ENCODE data around the gene PXT1.

Gene PXT1

DNA sequence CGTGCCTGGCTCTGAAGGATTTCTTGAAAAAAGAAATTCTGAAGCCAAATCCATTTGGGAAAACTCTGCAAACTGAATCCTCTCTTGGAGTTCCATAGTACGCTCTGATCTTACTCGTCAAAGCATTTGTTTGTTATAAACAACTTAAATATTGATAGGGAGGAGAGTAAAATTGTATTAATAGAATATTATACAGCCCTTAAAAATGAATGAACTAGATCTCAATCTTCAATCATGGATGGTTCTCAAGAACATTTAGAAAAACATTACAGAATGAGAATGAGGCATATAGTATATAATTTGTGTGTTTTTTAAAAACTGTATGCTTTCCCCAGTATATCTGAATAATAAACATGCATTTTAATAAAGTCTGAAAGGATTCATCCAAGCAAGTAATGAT lies 25.0 kb upstream of the PXT1 start:
- no peak overlapping the region for H4K91ac ChIP-seq (ENCODE audit: low read depth, low read length, poor library complexity)

DNA sequence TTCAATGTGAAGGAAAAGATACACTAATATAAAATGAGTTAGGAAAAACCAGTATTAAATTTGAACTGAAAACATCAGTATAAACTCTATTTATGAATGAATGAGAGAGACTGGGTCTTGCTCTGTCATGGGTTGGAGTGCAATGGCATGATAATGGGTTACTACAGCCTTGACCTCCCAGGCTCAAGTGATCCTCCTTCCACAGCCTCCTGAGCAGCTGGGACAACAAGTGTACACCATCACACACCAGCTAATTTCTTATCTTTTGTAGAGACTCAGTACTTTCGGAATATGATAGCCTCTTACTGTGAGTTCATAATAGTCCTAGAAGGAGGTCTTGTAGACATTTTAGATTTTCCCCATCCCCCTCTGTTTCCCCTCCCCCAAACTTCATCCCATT lies 21.6 kb upstream of the PXT1 start:
- WGBS, 2 donors (ENCODE audit: extremely low coverage in 2 of 2, insufficient read length in 2 of 2, insufficient replicate concordance in 1 of 2): no CpG with 5 or more reads among the region's 1 CpG
- no peak overlapping the region for H3K14ac ChIP-seq (ENCODE audit: low read length)
- no peak overlapping the region for H2BK15ac ChIP-seq (ENCODE audit: low read length)
- H3K18ac ChIP-seq (ENCODE audit: low read length): no peak overlapping the region
- no peak overlapping the region for H2AFZ ChIP-seq (ENCODE audit: low read length)
- no peak overlapping the region for H3K4me2 ChIP-seq (ENCODE audit: insufficient read depth, low read length, poor library complexity, severe bottlenecking)
- H3K4me3 ChIP-seq (ENCODE audit: low read length in 2 of 2): no peak overlapping the region
- no peak overlapping the region for H2AK5ac ChIP-seq (ENCODE audit: low read depth, low read length)
- no peak overlapping the region for H3K27ac ChIP-seq (replicated peaks; ENCODE audit: low read length)
- H2BK12ac ChIP-seq (ENCODE audit: low read length): no peak overlapping the region
- no peaks in the 10 kb centered on the region for H3K4me1 ChIP-seq (ENCODE audit: control insufficient read depth in 2 of 2, insufficient read depth in 1 of 2, low read depth in 1 of 2, low read length in 2 of 2)
- H3K4ac ChIP-seq (ENCODE audit: low read length): no peak overlapping the region
- H3K9ac ChIP-seq (ENCODE audit: low read depth, low read length, poor library complexity): no peak overlapping the region
- H4K91ac ChIP-seq (ENCODE audit: low read depth, low read length, poor library complexity): no peak overlapping the region
- peaks cover 1 to 16% of the 10 kb centered on the region in 2 donors for H3K36me3 ChIP-seq (replicated peaks in 1 of 2; ENCODE audit: control insufficient read depth in 2 of 2, insufficient read depth in 2 of 2, low read length in 2 of 2)
- H3K79me1 ChIP-seq (ENCODE audit: low read depth, low read length): no peaks in the 10 kb centered on the region
- no peak for DNase-seq (ENCODE audit: low spot score)
- H4K8ac ChIP-seq (ENCODE audit: low read depth, low read length): no peak overlapping the region
- no peak overlapping the region for H3K23ac ChIP-seq (ENCODE audit: low read depth, low read length, poor library complexity)
- H2BK5ac ChIP-seq (ENCODE audit: low read length): no peak overlapping the region
- H3K27me3 ChIP-seq (ENCODE audit: control insufficient read depth in 3 of 3, insufficient read depth in 3 of 3, low read depth in 1 of 3, low read length in 3 of 3): no peaks in the 10 kb centered on the region
- peaks cover 0 to 5% of the 10 kb centered on the region in 2 donors for H3K9me3 ChIP-seq (replicated peaks in 1 of 2; ENCODE audit: control insufficient read depth in 2 of 2, insufficient read depth in 1 of 2, low read depth in 1 of 2, low read length in 2 of 2)
- no peak overlapping the region for H2BK120ac ChIP-seq (ENCODE audit: low read depth, low read length)

More for the DNA sequence above, 25.0 kb upstream of the PXT1 start:
- H3K23ac ChIP-seq (ENCODE audit: low read depth, low read length, poor library complexity): no peak overlapping the region
- no peak overlapping the region for H3K14ac ChIP-seq (ENCODE audit: low read length)
- no peak overlapping the region for H3K18ac ChIP-seq (ENCODE audit: low read length)
- no peak overlapping the region for H3K4me2 ChIP-seq (ENCODE audit: insufficient read depth, low read length, poor library complexity, severe bottlenecking)
- H3K9me3 ChIP-seq (replicated peaks in 1 of 2; ENCODE audit: control insufficient read depth in 2 of 2, insufficient read depth in 1 of 2, low read depth in 1 of 2, low read length in 2 of 2): peaks cover 0 to under 1% of the 10 kb centered on the region in 2 donors
- H3K4me1 ChIP-seq (ENCODE audit: control insufficient read depth in 2 of 2, insufficient read depth in 1 of 2, low read depth in 1 of 2, low read length in 2 of 2): no peaks in the 10 kb centered on the region
- H3K79me1 ChIP-seq (ENCODE audit: low read depth, low read length): no peaks in the 10 kb centered on the region
- H2BK15ac ChIP-seq (ENCODE audit: low read length): no peak overlapping the region
- H2BK12ac ChIP-seq (ENCODE audit: low read length): no peak overlapping the region
- no peak overlapping the region for H2BK5ac ChIP-seq (ENCODE audit: low read length)
- H3K36me3 ChIP-seq (replicated peaks in 1 of 2; ENCODE audit: control insufficient read depth in 2 of 2, insufficient read depth in 2 of 2, low read length in 2 of 2): peaks cover 6 to 36% of the 10 kb centered on the region in 2 donors
- H2AFZ ChIP-seq (ENCODE audit: low read length): no peak overlapping the region
- no peak overlapping the region for H3K4ac ChIP-seq (ENCODE audit: low read length)
- H3K9ac ChIP-seq (ENCODE audit: low read depth, low read length, poor library complexity): no peak overlapping the region
- H3K4me3 ChIP-seq (ENCODE audit: low read length in 2 of 2): no peak overlapping the region
- no peak overlapping the region for H2AK5ac ChIP-seq (ENCODE audit: low read depth, low read length)
- no peak overlapping the region for H4K8ac ChIP-seq (ENCODE audit: low read depth, low read length)
- H3K27ac ChIP-seq (replicated peaks; ENCODE audit: low read length): no peak overlapping the region
- no CpG with 5 or more reads among the region's 3 CpGs for WGBS, 2 donors (ENCODE audit: extremely low coverage in 2 of 2, insufficient read length in 2 of 2, insufficient replicate concordance in 1 of 2)
- no peaks in the 10 kb centered on the region for H3K27me3 ChIP-seq (ENCODE audit: control insufficient read depth in 3 of 3, insufficient read depth in 3 of 3, low read depth in 1 of 3, low read length in 3 of 3)
- DNase-seq (ENCODE audit: low spot score): no peak
- no peak overlapping the region for H2BK120ac ChIP-seq (ENCODE audit: low read depth, low read length)

DNA sequence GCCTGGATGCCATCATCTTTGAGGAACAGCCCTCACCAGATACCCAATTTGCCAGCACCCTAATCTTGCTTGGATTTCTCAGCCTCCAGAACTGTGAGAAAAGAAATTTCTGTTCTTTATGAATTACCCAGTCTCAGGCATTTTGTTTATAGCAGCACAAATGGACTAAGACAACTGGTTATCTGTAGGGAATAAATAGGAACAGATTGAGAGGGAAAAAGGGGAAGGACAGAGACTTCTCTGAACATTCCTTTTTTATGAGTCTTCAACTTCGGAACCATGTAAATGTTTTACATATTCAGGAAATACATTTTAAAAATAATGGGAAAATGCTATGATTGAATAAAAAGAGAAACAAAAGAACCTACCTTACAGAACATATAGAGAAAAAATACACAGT lies 21.0 kb upstream of the PXT1 start:
- H2BK15ac ChIP-seq (ENCODE audit: low read length): no peak overlapping the region
- H3K4me1 ChIP-seq (ENCODE audit: control insufficient read depth in 2 of 2, insufficient read depth in 1 of 2, low read depth in 1 of 2, low read length in 2 of 2): no peaks in the 10 kb centered on the region
- H4K91ac ChIP-seq (ENCODE audit: low read depth, low read length, poor library complexity): no peak overlapping the region
- H3K4me3 ChIP-seq (ENCODE audit: low read length in 2 of 2): no peak overlapping the region
- H2BK5ac ChIP-seq (ENCODE audit: low read length): no peak overlapping the region
- no peak overlapping the region for H2BK120ac ChIP-seq (ENCODE audit: low read depth, low read length)
- no CpG with 5 or more reads among the region's 1 CpG for WGBS, 2 donors (ENCODE audit: extremely low coverage in 2 of 2, insufficient read length in 2 of 2, insufficient replicate concordance in 1 of 2)
- H3K14ac ChIP-seq (ENCODE audit: low read length): no peak overlapping the region
- no peak overlapping the region for H3K9ac ChIP-seq (ENCODE audit: low read depth, low read length, poor library complexity)
- DNase-seq (ENCODE audit: low spot score): no peak
- no peak overlapping the region for H3K4ac ChIP-seq (ENCODE audit: low read length)
- no peak overlapping the region for H3K18ac ChIP-seq (ENCODE audit: low read length)
- no peak overlapping the region for H2AK5ac ChIP-seq (ENCODE audit: low read depth, low read length)
- H3K79me1 ChIP-seq (ENCODE audit: low read depth, low read length): no peaks in the 10 kb centered on the region
- peaks cover 1 to 16% of the 10 kb centered on the region in 2 donors for H3K36me3 ChIP-seq (replicated peaks in 1 of 2; ENCODE audit: control insufficient read depth in 2 of 2, insufficient read depth in 2 of 2, low read length in 2 of 2)
- H4K8ac ChIP-seq (ENCODE audit: low read depth, low read length): no peak overlapping the region
- no peak overlapping the region for H3K23ac ChIP-seq (ENCODE audit: low read depth, low read length, poor library complexity)
- no peak overlapping the region for H3K4me2 ChIP-seq (ENCODE audit: insufficient read depth, low read length, poor library complexity, severe bottlenecking)
- H2BK12ac ChIP-seq (ENCODE audit: low read length): no peak overlapping the region
- peaks cover 0 to 5% of the 10 kb centered on the region in 2 donors for H3K9me3 ChIP-seq (replicated peaks in 1 of 2; ENCODE audit: control insufficient read depth in 2 of 2, insufficient read depth in 1 of 2, low read depth in 1 of 2, low read length in 2 of 2)
- H3K27ac ChIP-seq (replicated peaks; ENCODE audit: low read length): no peak overlapping the region
- H2AFZ ChIP-seq (ENCODE audit: low read length): no peak overlapping the region
- H3K27me3 ChIP-seq (ENCODE audit: control insufficient read depth in 3 of 3, insufficient read depth in 3 of 3, low read depth in 1 of 3, low read length in 3 of 3): no peaks in the 10 kb centered on the region

DNA sequence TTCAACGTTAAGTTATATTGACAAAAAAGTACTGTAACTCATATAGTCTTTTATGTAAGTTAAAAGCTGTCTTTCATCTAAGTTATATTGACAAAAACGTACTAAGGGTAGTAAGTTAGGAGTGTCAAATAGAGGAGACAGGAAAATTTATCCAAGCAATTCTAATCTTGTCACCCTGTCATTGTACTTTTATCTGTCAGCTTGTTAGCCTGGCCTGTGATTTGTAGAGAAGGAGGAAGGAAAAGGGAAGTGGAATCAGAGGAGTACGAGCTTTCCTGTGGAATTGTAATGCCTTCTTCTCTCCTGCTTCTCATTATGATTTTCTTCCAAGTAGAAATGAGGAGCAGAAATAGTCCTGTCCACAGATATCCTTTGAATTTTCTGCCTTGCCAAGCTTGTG lies 19.0 kb upstream of the PXT1 start:
- no peak for DNase-seq (ENCODE audit: low spot score)
- H3K4me2 ChIP-seq (ENCODE audit: insufficient read depth, low read length, poor library complexity, severe bottlenecking): no peak overlapping the region
- no peak overlapping the region for H2BK5ac ChIP-seq (ENCODE audit: low read length)
- H3K4me3 ChIP-seq (ENCODE audit: low read length in 2 of 2): no peak overlapping the region
- H3K4me1 ChIP-seq (ENCODE audit: control insufficient read depth in 2 of 2, insufficient read depth in 1 of 2, low read depth in 1 of 2, low read length in 2 of 2): no peaks in the 10 kb centered on the region
- H2AK5ac ChIP-seq (ENCODE audit: low read depth, low read length): no peak overlapping the region
- no peak overlapping the region for H2AFZ ChIP-seq (ENCODE audit: low read length)
- no peak overlapping the region for H4K8ac ChIP-seq (ENCODE audit: low read depth, low read length)
- H2BK12ac ChIP-seq (ENCODE audit: low read length): no peak overlapping the region
- H3K27me3 ChIP-seq (ENCODE audit: control insufficient read depth in 3 of 3, insufficient read depth in 3 of 3, low read depth in 1 of 3, low read length in 3 of 3): no peaks in the 10 kb centered on the region
- H3K79me1 ChIP-seq (ENCODE audit: low read depth, low read length): no peaks in the 10 kb centered on the region
- H3K36me3 ChIP-seq (replicated peaks in 1 of 2; ENCODE audit: control insufficient read depth in 2 of 2, insufficient read depth in 2 of 2, low read length in 2 of 2): peaks cover 1 to 17% of the 10 kb centered on the region in 2 donors
- no peak overlapping the region for H2BK15ac ChIP-seq (ENCODE audit: low read length)
- no peak overlapping the region for H3K9ac ChIP-seq (ENCODE audit: low read depth, low read length, poor library complexity)
- H3K14ac ChIP-seq (ENCODE audit: low read length): no peak overlapping the region
- no peak overlapping the region for H2BK120ac ChIP-seq (ENCODE audit: low read depth, low read length)
- H3K9me3 ChIP-seq (replicated peaks in 1 of 2; ENCODE audit: control insufficient read depth in 2 of 2, insufficient read depth in 1 of 2, low read depth in 1 of 2, low read length in 2 of 2): peaks cover 0 to 5% of the 10 kb centered on the region in 2 donors
- H3K4ac ChIP-seq (ENCODE audit: low read length): no peak overlapping the region
- no peak overlapping the region for H4K91ac ChIP-seq (ENCODE audit: low read depth, low read length, poor library complexity)
- H3K27ac ChIP-seq (replicated peaks; ENCODE audit: low read length): no peak overlapping the region
- H3K23ac ChIP-seq (ENCODE audit: low read depth, low read length, poor library complexity): no peak overlapping the region
- no peak overlapping the region for H3K18ac ChIP-seq (ENCODE audit: low read length)
- no CpG with 5 or more reads among the region's 3 CpGs for WGBS, 2 donors (ENCODE audit: extremely low coverage in 2 of 2, insufficient read length in 2 of 2, insufficient replicate concordance in 1 of 2)
